OCI-LY3 (cell line): ENCODE data around the gene MBOAT7.

Source experiments
- CTCF ChIP-seq: fragments of 200-600, 300-600 bp; sonication (generic); IDR thresholded peaks from 2 replicates; pipeline ENCODE4 v1.5.1; 2014; ENCODE audit warnings: antibody characterized with exemption, low read length, low read depth
- EZH2phosphoT487 ChIP-seq: fragments of 200-600 bp; shearing (Covaris generic); IDR thresholded peaks from 2 replicates; pipeline ENCODE4 v1.6.1; 2018; ENCODE audit warnings: antibody characterized with exemption, mixed run types, low read depth

- no peak for TF ChIP-seq CTCF
- no peak for TF ChIP-seq EZH2phosphoT487
These were observed 539 bp upstream of the MBOAT7 start for GRCh38 chr19:54189735-54190502.
